GM12872 (cell line): ENCODE data around the gene PIGP.

Experiments
- TF ChIP-seq, protein P1 (sequence below): IDR thresholded peaks from 3 replicates; pipeline ENCODE4 v1.5.1; 2011; ENCODE audit warnings: low read depth, mild to moderate bottlenecking, low read length, moderate library complexity; ENCODE audit not compliant: insufficient read depth

PIGP gene

DNA sequence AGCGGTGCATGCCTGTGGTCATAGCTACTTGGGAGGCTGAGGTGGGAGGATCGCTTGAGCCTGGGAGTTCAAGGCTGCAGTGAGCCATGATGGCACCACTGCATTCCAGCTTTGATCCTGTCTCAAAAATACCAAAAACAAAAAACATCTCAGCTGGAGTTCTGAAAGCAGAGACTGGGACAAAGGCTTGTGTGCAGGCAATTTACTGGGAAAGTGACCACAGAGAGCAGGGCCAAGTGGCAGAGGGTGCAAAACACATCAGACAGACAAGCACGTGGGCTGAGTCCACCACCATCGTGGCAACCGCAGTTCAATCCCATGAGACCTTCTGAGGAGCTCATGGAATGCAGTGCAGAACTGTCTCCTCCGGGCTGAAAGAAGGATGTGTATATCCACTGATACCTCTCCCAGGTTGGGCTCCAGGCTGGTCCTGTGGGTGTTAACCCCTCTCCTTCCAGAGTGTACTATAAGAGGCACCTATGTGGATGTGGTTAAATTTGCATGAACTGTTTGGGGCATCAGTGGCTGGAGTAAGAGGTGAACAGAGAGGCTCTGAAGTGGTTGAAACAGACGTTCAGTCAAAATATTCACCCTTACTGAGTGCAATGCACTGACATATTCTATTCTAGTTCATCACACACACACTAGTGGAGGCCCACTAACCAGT, 10.8 kb downstream of the PIGP start:
- TF ChIP-seq, protein P1, sequence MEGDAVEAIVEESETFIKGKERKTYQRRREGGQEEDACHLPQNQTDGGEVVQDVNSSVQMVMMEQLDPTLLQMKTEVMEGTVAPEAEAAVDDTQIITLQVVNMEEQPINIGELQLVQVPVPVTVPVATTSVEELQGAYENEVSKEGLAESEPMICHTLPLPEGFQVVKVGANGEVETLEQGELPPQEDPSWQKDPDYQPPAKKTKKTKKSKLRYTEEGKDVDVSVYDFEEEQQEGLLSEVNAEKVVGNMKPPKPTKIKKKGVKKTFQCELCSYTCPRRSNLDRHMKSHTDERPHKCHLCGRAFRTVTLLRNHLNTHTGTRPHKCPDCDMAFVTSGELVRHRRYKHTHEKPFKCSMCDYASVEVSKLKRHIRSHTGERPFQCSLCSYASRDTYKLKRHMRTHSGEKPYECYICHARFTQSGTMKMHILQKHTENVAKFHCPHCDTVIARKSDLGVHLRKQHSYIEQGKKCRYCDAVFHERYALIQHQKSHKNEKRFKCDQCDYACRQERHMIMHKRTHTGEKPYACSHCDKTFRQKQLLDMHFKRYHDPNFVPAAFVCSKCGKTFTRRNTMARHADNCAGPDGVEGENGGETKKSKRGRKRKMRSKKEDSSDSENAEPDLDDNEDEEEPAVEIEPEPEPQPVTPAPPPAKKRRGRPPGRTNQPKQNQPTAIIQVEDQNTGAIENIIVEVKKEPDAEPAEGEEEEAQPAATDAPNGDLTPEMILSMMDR, result no peak

DNA sequence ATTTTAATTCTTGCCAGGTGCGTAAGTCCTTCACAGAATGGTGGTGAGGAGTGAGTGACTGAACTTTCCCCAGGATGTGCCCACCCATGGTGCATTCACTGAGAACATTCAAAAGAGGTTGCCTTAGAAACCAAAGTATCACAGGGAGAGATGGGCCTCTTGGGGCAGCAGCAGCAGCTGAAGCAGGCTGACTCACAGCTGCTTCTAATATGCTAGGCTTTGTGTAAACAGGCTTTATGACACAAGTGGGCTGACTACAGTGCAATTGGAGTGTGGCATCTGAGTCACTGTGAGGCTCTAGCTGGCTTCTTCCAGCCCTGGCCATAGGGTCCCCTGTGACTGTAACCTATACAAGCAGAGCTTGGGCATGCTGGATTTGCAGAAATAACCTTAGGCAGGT, 12.6 kb downstream of the PIGP start:
- TF ChIP-seq, protein P1, result no peak

DNA sequence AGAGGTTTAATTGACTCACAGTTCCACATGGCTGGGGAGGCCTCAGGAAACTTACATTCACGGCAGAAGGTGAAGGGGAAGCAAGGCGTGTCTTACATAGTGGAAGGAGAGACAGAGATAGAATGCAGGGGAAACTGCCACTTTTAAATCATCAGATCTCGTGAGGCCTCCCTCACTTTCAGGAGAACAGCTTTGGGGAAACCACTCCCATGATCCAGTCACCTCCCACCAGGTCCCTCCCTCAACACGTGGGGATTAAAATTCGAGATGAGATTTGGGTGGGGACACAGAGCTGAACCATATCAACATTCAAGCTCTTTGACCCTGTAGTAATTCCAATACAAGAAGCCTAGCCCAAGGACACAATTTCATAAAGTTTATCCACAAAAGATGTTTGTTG, 13.7 kb downstream of the PIGP start:
- TF ChIP-seq, protein P1, result no peak

DNA sequence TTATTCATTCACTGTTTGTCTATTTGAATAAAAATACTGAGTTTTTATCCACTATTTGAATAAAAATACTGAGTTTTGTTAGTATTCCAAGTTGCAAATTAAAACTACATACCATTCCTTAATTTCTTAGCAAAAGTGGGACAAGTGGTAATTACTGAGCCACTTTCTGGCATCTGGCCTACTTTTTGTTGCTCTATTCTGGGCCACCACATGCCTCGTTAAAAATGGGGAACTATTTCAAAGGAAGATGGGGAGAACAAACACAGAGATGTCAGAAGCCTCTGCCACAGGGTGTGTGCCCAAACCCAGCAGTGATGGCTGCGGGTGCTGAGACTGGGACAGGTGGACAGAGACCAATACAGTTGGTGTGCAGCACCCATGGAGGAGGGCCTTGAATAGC, 14.6 kb downstream of the PIGP start:
- TF ChIP-seq, protein P1, result no peak

DNA sequence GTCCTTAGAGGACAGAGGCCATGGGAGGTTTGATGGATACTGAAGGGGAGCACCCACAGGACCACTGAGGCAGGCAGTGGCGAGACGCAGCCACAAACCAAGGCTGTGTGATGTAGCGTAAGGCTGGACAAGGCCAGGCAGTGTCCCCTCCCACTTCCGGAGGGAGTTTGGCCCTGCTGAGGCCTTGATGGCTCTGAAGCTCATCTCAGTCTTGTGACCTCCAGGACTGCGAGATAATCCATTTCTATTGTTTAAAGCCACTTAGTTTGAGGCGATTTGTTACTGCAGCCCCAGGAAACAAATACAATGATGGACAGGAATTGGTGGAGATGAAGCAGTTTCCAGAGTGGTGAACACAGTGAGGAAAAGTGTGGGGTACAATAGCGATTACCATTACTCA, 15.3 kb downstream of the PIGP start:
- TF ChIP-seq, protein P1, result no peak

DNA sequence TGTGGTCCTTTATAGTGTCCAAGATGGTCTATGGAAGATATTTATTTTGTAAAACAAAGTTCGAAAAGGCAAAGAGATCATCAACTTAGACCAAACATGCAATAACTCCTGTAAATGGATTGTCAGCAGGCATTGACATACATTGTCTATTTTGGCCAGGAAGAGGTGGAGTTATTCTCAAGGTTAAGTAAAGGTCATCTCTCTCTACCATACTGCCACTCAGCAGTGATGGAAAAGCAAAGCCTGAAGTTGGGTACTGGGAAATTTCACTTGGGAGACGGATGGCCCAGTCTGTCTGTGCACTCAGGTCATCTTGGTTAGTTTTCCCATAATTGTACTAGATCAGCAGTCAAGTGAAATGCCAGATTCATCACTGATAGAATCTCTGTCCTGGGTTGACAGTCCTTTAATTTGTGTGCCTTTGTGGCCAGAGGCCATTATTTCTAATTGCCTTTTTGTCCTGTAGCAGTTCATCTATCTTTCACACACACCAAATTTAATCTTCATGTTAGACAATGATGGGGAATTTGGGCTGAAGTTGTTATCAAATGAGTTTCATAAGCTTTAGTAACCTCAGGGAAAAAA, 17.5 kb downstream of the PIGP start:
- TF ChIP-seq, protein P1, result no peak

DNA sequence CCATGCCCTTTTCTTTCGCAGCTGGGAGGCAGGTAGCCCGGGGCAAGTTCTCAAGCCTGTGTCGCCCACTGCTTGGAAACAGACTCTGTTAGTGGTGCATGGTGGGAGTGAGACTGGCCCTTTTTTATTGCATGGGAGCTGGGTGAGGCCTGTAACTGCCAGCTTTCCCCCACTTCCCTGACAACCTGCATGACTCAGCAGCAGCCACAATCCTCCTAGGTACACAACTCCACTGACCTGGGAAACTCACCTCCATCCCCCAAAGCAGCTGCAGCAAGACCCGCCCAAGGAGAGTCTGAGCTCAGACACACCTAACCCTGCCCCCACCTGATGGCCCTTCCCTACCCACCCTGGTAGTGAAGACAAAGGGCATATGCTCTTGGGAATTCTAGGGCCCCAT, 25.8 kb downstream of the PIGP start:
- TF ChIP-seq, protein P1, result no peak
